ACC112 (cell line): Measurements from ENCODE around the gene SUGCT.
A peak's percentile ranks its signal among the peaks of the same experiment; 100 is the strongest.

Experiments
- H2AFZ ChIP-seq: fragments of 200-600 bp; sonication (generic); one replicate; pipeline ENCODE4 v1.6.0; 2017; ENCODE audit warnings: antibody characterized with exemption, low read length; ENCODE audit not compliant: unreplicated experiment
- H3K27ac ChIP-seq: fragments of 200-600 bp; sonication (generic); 2 replicates; pipeline ENCODE4 v1.5.1; 2014; ENCODE audit warnings: low read depth, mild to moderate bottlenecking, antibody characterized with exemption, low read length, moderate library complexity
- H3K27me3 ChIP-seq: fragments of 200-600 bp; sonication (generic); 2 replicates; pipeline ENCODE4 v1.6.1; 2014; ENCODE audit warnings: mild to moderate bottlenecking, antibody characterized with exemption, low read length, moderate library complexity, mixed read lengths; ENCODE audit not compliant: insufficient read depth
- H3K36me3 ChIP-seq: fragments of 200-600 bp; sonication (generic); 2 replicates; pipeline ENCODE4 v1.6.1; 2016; ENCODE audit warnings: mild to moderate bottlenecking, antibody characterized with exemption, low read length, moderate library complexity, mixed read lengths; ENCODE audit not compliant: insufficient read depth
- H3K4me1 ChIP-seq: fragments of 200-600 bp; sonication (generic); one replicate; pipeline ENCODE4 v1.6.1; 2016; ENCODE audit warnings: low read length, mixed read lengths; ENCODE audit not compliant: insufficient read depth, unreplicated experiment, control insufficient read depth
- H3K4me3 ChIP-seq: fragments of 200-600 bp; sonication (generic); 2 replicates; pipeline ENCODE4 v1.5.1; 2014; ENCODE audit warnings: mild to moderate bottlenecking, low read depth, low read length
- H3K79me2 ChIP-seq: fragments of 200-600 bp; sonication (generic); one replicate; pipeline ENCODE4 v1.6.0; 2016; ENCODE audit warnings: low read length; ENCODE audit not compliant: control insufficient read depth, unreplicated experiment, insufficient read depth

The SUGCT gene

GRCh38 chr7:40324914-40325313 is 190.1 kb downstream of the SUGCT start:
- Histone ChIP-seq H3K4me1 (peaks cover 5% of the 10 kb centered on the region), H3K4me3 (no peak overlapping the region), H2AFZ (no peak overlapping the region), H3K27ac (no peak overlapping the region), H3K36me3 (no peaks in the 10 kb centered on the region), H3K79me2 (no peaks in the 10 kb centered on the region), H3K27me3 (no peaks in the 10 kb centered on the region)

- H3K27ac ChIP-seq: no peak overlapping the region
- no peaks in the 10 kb centered on the region for H3K79me2 ChIP-seq
- no peaks in the 10 kb centered on the region for H3K36me3 ChIP-seq
- peaks cover 5% of the 10 kb centered on the region for H3K4me1 ChIP-seq
- no peaks in the 10 kb centered on the region for H3K27me3 ChIP-seq
- peak overlapping the region; percentile 25 for H2AFZ ChIP-seq
- no peak overlapping the region for H3K4me3 ChIP-seq
Observed at GRCh38 chr7:40327113-40327512, 192.3 kb downstream of the SUGCT start.

GRCh38 chr7:40327873-40328272 is 193.1 kb downstream of the SUGCT start:
- Histone ChIP-seq H2AFZ (peak overlapping the region; percentile 16), H3K27ac (no peak overlapping the region), H3K4me3 (peak overlapping the region; percentile 2; the same call in 1 of the 2 replicates), H3K4me1 (peaks cover 5% of the 10 kb centered on the region), H3K36me3 (no peaks in the 10 kb centered on the region), H3K27me3 (no peaks in the 10 kb centered on the region), H3K79me2 (no peaks in the 10 kb centered on the region)

- H2AFZ ChIP-seq: no peak overlapping the region
- H3K36me3 ChIP-seq: no peaks in the 10 kb centered on the region
- H3K4me3 ChIP-seq: no peak overlapping the region
- peaks cover 5% of the 10 kb centered on the region for H3K4me1 ChIP-seq
- H3K27ac ChIP-seq: no peak overlapping the region
- H3K27me3 ChIP-seq: no peaks in the 10 kb centered on the region
- H3K79me2 ChIP-seq: no peaks in the 10 kb centered on the region
Observed at GRCh38 chr7:40329601-40330153, 194.9 kb downstream of the SUGCT start.

GRCh38 chr7:40330408-40330807 is 195.6 kb downstream of the SUGCT start:
- Histone ChIP-seq H3K27ac (no peak overlapping the region), H3K79me2 (no peaks in the 10 kb centered on the region), H3K4me3 (no peak overlapping the region), H3K4me1 (peaks cover 5% of the 10 kb centered on the region), H3K36me3 (no peaks in the 10 kb centered on the region), H2AFZ (no peak overlapping the region), H3K27me3 (no peaks in the 10 kb centered on the region)

GRCh38 chr7:40331915-40332314 is 197.1 kb downstream of the SUGCT start:
- H3K4me3 ChIP-seq: no peak overlapping the region
- H3K36me3 ChIP-seq: no peaks in the 10 kb centered on the region
- no peak overlapping the region for H2AFZ ChIP-seq
- H3K27ac ChIP-seq: no peak overlapping the region
- peaks cover 5% of the 10 kb centered on the region for H3K4me1 ChIP-seq
- no peaks in the 10 kb centered on the region for H3K27me3 ChIP-seq
- H3K79me2 ChIP-seq: no peaks in the 10 kb centered on the region

- no peak overlapping the region for H3K4me3 ChIP-seq
- H3K4me1 ChIP-seq: peaks cover 5% of the 10 kb centered on the region
Observed at GRCh38 chr7:40332516-40332915, 197.7 kb downstream of the SUGCT start.

GRCh38 chr7:40341836-40342235 is 207.0 kb downstream of the SUGCT start:
- Histone ChIP-seq H2AFZ (no peak overlapping the region), H3K4me3 (no peak overlapping the region), H3K27ac (no peak overlapping the region), H3K4me1 (no peaks in the 10 kb centered on the region), H3K36me3 (no peaks in the 10 kb centered on the region), H3K79me2 (no peaks in the 10 kb centered on the region), H3K27me3 (no peaks in the 10 kb centered on the region)

More at GRCh38 chr7:40332516-40332915, 197.7 kb downstream of the SUGCT start:
- H3K36me3 ChIP-seq: no peaks in the 10 kb centered on the region
- H3K27me3 ChIP-seq: no peaks in the 10 kb centered on the region
- no peak overlapping the region for H3K27ac ChIP-seq
- H3K79me2 ChIP-seq: no peaks in the 10 kb centered on the region
- no peak overlapping the region for H2AFZ ChIP-seq

- Histone ChIP-seq H3K27me3 (no peaks in the 10 kb centered on the region), H3K4me1 (no peaks in the 10 kb centered on the region), H3K79me2 (no peaks in the 10 kb centered on the region), H3K4me3 (no peak overlapping the region), H3K27ac (no peak overlapping the region), H3K36me3 (no peaks in the 10 kb centered on the region), H2AFZ (no peak overlapping the region)
Observed at GRCh38 chr7:40346554-40346953, 211.7 kb downstream of the SUGCT start.

GRCh38 chr7:40348126-40348728 is 213.4 kb downstream of the SUGCT start:
- H3K36me3 ChIP-seq: no peaks in the 10 kb centered on the region
- no peak overlapping the region for H2AFZ ChIP-seq
- H3K27me3 ChIP-seq: no peaks in the 10 kb centered on the region
- no peak overlapping the region for H3K27ac ChIP-seq
- no peaks in the 10 kb centered on the region for H3K4me1 ChIP-seq
- H3K4me3 ChIP-seq: no peak overlapping the region
- no peaks in the 10 kb centered on the region for H3K79me2 ChIP-seq

GRCh38 chr7:40350100-40350499 is 215.3 kb downstream of the SUGCT start:
- H3K4me1 ChIP-seq: no peaks in the 10 kb centered on the region
- H3K4me3 ChIP-seq: no peak overlapping the region
- no peaks in the 10 kb centered on the region for H3K36me3 ChIP-seq
- no peak overlapping the region for H2AFZ ChIP-seq
- no peaks in the 10 kb centered on the region for H3K79me2 ChIP-seq
- H3K27me3 ChIP-seq: no peaks in the 10 kb centered on the region
- no peak overlapping the region for H3K27ac ChIP-seq
